ENCODE results near the gene AQP12B. TPM values are rescaled to one million over a fixed set of nuclear protein-coding genes. Genes with fewer than 3 reads are reported as not detected.

The AQP12B gene
- total RNA-seq, 1 donor from 2014 or later, result not detected

DNA sequence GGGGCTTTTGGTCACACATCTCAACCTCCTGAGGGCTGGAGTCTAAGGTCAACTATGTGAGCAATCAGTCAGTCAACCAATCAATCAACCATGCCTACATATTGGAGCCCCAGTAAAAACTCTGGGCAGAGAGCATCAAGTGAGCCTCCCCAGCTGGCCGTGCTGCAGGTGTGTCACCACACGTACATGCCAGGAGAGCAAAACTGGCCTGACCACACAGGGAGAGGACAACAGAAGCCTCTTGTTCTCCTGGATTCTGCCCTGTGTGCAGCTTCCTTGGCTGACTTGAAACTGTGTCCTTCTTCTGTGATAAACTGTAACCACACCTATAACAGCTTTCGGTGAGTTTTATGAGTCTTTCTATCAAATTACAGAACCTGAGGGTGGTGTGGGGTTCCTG, 31.5 kb downstream of the AQP12B start:
- Mint-ChIP-seq H3K27me3 (peaks cover 41% of the 10 kb centered on the region), H3K9me3 (ENCODE audit: low read depth) (peaks cover 10% of the 10 kb centered on the region), H3K4me1 (ENCODE audit: low read depth) (no peaks in the 10 kb centered on the region), H3K27ac (no peak overlapping the region), H3K36me3 (ENCODE audit: insufficient read depth) (no peaks in the 10 kb centered on the region), H3K4me3 (ENCODE audit: low read depth) (no peak overlapping the region)
- TF ChIP-seq, protein P1, sequence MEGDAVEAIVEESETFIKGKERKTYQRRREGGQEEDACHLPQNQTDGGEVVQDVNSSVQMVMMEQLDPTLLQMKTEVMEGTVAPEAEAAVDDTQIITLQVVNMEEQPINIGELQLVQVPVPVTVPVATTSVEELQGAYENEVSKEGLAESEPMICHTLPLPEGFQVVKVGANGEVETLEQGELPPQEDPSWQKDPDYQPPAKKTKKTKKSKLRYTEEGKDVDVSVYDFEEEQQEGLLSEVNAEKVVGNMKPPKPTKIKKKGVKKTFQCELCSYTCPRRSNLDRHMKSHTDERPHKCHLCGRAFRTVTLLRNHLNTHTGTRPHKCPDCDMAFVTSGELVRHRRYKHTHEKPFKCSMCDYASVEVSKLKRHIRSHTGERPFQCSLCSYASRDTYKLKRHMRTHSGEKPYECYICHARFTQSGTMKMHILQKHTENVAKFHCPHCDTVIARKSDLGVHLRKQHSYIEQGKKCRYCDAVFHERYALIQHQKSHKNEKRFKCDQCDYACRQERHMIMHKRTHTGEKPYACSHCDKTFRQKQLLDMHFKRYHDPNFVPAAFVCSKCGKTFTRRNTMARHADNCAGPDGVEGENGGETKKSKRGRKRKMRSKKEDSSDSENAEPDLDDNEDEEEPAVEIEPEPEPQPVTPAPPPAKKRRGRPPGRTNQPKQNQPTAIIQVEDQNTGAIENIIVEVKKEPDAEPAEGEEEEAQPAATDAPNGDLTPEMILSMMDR (IDR thresholded peaks at IDR 0.05; ENCODE audit: unreplicated experiment), result no peak
- no peak for DNase-seq (ENCODE audit: low spot score, unreplicated experiment)

DNA sequence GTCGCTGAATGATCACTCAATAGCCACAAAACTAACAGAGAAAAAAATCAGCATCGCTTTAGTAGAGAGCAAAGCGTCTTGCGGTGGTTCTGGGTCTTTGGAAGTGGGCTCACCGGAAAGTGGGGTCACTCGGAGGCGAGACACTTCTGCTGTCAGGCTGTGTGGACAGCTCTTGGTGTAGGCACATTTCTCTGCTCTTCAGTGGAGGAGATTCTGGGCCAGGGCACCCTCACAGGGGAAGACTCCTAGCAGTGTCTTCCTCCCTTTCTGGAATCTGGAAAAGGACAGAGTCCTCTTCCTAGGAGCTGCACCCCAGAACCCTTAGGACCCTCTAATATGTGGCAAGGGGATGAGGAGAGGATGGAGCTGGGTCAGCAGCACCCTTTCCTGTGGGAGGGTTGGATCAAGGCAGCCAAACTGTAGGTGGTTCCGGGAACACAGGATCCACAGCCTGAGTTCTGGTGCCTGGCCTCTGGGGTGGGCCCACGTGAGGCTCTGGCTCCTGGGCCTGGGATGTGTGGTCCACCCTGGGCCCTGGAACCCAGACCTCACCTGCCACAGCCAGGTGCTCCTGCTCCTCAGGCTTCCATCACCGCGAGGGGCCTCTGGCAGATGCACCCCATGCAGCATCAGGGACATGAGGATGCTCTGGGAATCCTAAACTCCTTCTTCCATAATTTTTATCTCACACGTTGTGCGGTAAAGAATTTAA, 32.3 kb downstream of the AQP12B start:
- no peak overlapping the region for H3K27ac Mint-ChIP-seq
- DNase-seq (ENCODE audit: low spot score, unreplicated experiment), result no peak
- no peak overlapping the region for H3K4me3 Mint-ChIP-seq (ENCODE audit: low read depth)
- H3K9me3 Mint-ChIP-seq (ENCODE audit: low read depth), result peaks cover 10% of the 10 kb centered on the region
- peaks cover 46% of the 10 kb centered on the region for H3K27me3 Mint-ChIP-seq
- no peaks in the 10 kb centered on the region for H3K36me3 Mint-ChIP-seq (ENCODE audit: insufficient read depth)
- TF ChIP-seq, protein P1 (IDR thresholded peaks at IDR 0.05; ENCODE audit: unreplicated experiment), result no peak
- H3K4me1 Mint-ChIP-seq (ENCODE audit: low read depth), result no peaks in the 10 kb centered on the region

DNA sequence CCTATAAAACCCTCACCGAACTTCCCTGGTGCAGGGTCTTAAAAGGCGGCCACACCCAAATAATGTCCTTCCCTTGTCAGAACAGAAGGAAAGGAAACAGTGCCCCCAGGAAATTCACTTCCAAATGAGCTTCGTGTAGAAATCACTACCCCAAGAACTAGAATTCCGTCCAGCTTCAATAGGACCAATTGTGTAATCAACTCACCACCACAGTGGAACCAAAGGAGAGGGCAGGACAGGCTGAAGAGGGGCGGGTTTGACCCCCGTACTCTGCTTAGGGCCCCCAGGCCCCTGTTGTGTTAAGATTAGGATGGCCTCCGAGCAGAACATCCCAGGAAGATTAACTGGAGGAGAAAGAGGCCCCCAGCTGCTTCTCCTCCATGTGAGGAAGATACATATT, 33.4 kb downstream of the AQP12B start:
- Mint-ChIP-seq H3K27me3 (peaks cover 35% of the 10 kb centered on the region), H3K4me3 (ENCODE audit: low read depth) (no peak overlapping the region), H3K9me3 (ENCODE audit: low read depth) (peaks cover 3% of the 10 kb centered on the region), H3K4me1 (ENCODE audit: low read depth) (no peaks in the 10 kb centered on the region), H3K36me3 (ENCODE audit: insufficient read depth) (no peaks in the 10 kb centered on the region), H3K27ac (no peak overlapping the region)
- TF ChIP-seq, protein P1 (IDR thresholded peaks at IDR 0.05; ENCODE audit: unreplicated experiment), result no peak
- DNase-seq (ENCODE audit: low spot score, unreplicated experiment), result no peak

DNA sequence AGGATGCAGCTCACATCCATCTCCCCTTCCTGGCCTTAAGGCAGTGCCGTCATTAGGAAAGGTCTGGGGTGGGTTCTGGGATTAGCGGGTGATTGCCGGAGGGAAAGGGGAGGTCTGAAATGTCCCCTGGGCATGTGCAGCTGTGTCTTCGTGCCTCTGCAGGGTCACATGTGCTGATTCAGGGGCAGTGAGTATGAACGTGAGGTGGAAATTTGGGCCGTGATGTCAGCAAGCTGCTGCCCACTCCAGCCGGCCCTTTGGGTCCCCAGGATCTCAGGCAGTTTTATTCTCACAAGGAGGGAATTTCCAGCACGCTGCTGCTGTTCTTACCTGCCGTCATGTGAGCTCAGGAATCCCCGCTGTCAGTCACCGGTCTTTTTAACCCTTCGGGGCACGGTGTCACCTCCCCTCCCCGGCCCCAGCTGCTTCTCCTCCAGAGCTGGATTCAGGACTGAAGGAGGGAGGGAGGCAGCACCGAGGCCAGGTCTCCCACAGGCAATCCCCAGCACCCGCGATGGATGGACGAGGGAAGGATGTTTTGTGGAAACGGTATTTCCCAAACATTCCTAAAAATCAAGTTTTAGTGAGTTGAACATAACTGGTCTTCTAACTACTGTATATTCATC, 33.9 kb downstream of the AQP12B start:
- no peak for DNase-seq (ENCODE audit: low spot score, unreplicated experiment)
- TF ChIP-seq, protein P1 (IDR thresholded peaks at IDR 0.05; ENCODE audit: unreplicated experiment), result no peak
- no peaks in the 10 kb centered on the region for H3K4me1 Mint-ChIP-seq (ENCODE audit: low read depth)
- no peak overlapping the region for H3K27ac Mint-ChIP-seq
- no peak overlapping the region for H3K4me3 Mint-ChIP-seq (ENCODE audit: low read depth)
- peaks cover 3% of the 10 kb centered on the region for H3K9me3 Mint-ChIP-seq (ENCODE audit: low read depth)
- peaks cover 39% of the 10 kb centered on the region for H3K27me3 Mint-ChIP-seq
- H3K36me3 Mint-ChIP-seq (ENCODE audit: insufficient read depth), result no peaks in the 10 kb centered on the region

DNA sequence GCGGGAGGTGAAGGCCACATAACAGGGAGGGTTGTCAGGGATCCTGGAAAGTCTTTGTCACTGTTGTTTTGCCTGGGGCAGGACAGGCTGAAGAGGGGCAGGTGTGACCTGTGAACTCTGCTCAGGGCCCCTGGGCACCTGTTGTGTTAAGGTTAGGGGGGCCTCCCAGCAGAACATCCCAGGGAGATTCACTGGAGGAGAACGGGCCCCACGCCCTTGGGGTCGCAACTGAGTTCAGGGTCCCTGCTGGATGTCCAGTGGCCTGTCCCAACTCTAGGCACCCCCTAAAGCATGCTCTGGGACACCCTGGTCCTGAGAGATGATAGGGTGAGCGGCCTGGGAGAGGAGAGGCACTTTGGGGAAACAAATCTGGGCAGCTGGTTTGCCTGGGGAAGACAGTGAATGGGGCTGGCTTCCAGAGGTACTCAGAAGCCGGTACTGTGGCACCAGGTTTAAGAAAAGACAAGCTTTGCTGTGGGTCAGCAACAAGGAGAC, 34.5 kb downstream of the AQP12B start:
- Mint-ChIP-seq H3K27ac (no peak overlapping the region), H3K27me3 (peaks cover 42% of the 10 kb centered on the region), H3K4me1 (ENCODE audit: low read depth) (no peaks in the 10 kb centered on the region), H3K4me3 (ENCODE audit: low read depth) (no peak overlapping the region), H3K36me3 (ENCODE audit: insufficient read depth) (no peaks in the 10 kb centered on the region), H3K9me3 (ENCODE audit: low read depth) (peaks cover 3% of the 10 kb centered on the region)
- DNase-seq (ENCODE audit: low spot score, unreplicated experiment), result no peak
- TF ChIP-seq, protein P1 (IDR thresholded peaks at IDR 0.05; ENCODE audit: unreplicated experiment), result no peak

Data from progenitor cell of endocrine pancreas (in vitro differentiated cells).